HG02571 (cell line): Measurements from ENCODE around the gene RAPGEF2.

Source experiments
- ATAC-seq: cut with Tn5 transposase; IDR thresholded peaks from one replicate; pipeline ENCODE4 v1.9.1; 2021; ENCODE audit warnings: mild to moderate bottlenecking, moderate library complexity; ENCODE audit not compliant: unreplicated experiment

RAPGEF2 gene

DNA sequence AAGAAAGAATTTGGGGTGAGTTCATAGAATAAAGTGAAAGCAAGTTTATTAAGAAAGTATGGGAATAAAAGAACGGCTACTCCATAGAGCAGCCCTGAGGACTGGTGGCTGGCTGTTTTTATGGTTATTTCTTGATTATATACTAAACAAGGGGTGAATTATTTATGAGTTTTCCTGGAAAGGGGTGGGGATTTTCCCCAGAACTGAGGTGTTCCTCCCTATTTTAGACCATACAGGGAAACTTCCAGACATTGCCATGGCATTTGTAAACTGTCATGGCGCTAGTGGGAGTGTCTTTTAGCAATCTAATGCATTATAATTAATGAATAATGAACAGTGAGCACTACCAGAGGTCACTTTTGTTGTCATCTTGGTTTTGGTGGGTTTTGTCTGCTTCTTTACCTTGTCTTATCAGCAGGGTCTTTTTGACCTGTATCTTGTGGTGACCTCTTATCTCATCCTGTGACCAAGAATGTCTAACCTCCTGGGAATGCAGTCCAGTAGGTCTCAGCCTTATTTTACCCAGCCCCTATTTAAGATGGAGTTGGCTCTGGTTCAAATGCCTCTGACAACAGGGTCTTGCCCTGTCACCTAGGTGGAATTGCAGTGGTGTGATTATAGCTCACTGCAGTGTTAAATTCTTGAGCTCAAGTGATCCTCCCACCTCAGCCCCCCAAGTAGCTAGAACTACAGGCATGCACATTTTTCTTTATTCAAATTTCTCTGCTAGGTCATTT is 27.1 kb downstream of the RAPGEF2 start:
- ATAC-seq: no peak

GRCh38 chr4:159131564-159131963 is 28.7 kb downstream of the RAPGEF2 start:
- no peak for ATAC-seq

GRCh38 chr4:159134429-159134828 is 31.6 kb downstream of the RAPGEF2 start:
- ATAC-seq: no peak

DNA sequence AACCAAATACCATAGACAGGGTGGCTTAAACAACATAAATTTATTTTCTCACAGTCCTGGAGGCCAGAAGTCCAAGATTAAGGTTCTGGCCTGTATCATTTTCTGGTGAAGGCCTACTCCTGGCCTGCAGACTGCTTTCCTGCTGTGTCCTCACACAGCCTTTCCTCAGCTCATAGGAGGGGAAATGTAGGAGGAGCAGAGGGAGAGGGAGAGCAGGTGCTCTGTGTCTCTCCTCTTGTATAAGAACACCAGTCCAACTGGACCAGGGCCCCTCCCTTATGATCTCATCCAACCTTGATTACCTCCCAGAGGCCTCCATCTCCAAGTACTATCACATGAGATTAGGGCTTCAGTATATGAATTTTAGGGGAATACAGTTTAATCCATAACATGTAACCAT is 34.3 kb downstream of the RAPGEF2 start:
- no peak for ATAC-seq

DNA sequence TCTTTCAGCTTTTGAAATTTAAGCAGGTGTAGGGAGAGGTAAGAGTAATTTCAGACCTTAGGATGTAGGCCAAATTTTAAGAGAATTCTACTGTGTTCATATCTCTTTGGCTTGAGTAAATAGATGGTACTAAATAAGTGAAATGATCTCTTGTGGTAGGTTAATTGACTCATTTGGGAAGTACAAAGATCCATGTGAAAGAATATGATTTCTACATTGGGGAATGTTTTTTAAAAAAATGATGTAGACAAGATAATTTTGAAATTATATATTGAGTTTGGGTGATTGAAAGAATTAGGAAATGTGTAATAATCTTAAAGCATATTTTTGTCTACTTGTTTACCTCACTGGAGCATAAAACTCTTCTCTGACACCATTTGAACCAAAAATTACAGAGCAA is 35.6 kb downstream of the RAPGEF2 start:
- ATAC-seq: no peak

GRCh38 chr4:159141193-159141592 is 38.3 kb downstream of the RAPGEF2 start:
- no peak for ATAC-seq

DNA sequence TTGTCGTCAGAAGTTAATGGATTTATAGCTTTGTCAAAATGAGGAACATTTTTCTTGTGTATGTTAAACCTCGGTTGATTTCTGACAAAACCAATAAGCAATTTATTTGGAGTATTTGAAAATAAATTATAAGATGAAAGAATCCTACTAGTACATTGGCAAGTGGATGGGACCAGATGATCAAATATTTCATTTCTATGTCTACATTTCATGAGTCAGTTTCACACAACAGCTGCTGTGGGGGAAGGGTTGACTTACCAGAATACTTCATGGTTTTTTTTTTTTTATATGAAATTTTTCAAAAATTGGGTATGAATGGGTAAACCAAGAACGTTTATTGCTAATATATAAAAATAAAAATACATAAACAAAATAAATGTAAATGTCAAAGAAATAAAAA is 39.4 kb downstream of the RAPGEF2 start:
- no peak for ATAC-seq

- no peak for ATAC-seq
Observed at GRCh38 chr4:159142681-159143384, 40.0 kb downstream of the RAPGEF2 start.

- ATAC-seq: no peak
Observed at GRCh38 chr4:159143687-159144086, 40.8 kb downstream of the RAPGEF2 start.

GRCh38 chr4:159144112-159144694 is 41.3 kb downstream of the RAPGEF2 start:
- ATAC-seq: no peak

DNA sequence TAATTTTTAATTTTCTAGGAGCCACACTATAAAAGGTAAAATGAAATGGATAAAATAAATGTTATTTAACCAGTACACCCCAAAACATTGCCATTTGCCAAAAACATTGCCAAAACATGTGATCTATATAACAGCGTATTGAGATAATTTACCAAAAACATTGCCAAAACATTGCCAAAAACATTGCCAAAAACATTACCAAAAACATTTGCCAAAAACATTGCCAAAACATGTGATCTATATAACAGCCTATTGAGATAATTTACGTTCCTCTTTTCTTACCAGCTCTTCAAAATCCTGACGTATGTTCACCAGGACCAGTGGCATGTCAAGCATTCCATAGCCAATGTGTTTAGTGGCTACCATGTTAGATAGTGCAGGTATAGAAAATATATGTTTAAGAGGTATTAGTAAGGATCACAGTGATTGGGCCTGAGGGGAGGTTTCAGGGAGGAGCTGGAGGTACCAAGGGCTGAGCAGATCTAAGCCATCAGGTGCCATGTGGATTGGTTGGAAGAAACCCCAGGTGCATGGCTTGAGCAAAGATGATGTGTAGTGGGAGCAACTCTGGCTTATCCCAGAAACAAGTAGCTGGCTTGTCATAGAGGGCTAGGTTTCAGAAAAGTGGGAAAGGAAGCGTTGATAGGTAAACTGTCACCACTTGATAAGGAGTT is 42.6 kb downstream of the RAPGEF2 start:
- no peak for ATAC-seq

- no peak for ATAC-seq
Observed at GRCh38 chr4:159145992-159146330, 43.1 kb downstream of the RAPGEF2 start.

DNA sequence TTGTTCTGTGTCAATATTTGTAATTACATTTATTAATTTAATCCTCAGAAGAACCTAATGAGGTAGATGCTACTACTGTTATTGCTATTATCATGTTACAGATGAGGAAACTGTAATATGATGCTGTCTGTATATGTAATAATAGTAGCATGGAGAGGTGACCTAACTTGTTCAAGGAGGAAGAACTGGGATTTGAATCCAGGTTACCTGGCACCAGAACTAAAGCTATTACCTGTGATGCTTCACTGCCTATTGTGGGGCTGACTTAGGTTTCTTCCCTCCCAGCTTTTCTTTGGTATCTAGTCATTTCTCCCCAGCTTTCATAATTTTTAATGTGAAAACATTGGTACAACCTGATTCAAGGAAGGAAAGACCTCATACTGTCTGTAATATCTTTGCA is 43.6 kb downstream of the RAPGEF2 start:
- no peak for ATAC-seq

DNA sequence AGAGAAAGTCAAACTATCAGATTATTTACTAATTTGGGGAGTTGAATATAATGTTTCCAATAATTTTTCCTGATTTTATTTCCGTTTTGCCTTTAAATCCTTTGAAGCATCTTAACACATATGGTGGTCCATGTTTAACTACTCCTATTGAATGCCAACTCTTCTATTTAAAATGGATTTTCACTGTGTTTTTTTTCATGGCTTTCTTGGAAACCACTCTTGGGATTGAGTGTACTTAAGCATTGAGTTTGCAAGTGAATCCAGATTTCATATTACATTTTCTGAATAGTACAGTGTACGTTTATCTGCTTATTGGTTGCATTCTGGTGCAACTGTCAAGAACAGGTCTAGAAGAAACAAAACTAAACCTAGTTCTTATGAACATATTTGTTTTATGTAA is 45.6 kb downstream of the RAPGEF2 start:
- no peak for ATAC-seq

GRCh38 chr4:159149666-159150065 is 46.8 kb downstream of the RAPGEF2 start:
- ATAC-seq: no peak

GRCh38 chr4:159150396-159150795 is 47.5 kb downstream of the RAPGEF2 start:
- ATAC-seq: no peak

GRCh38 chr4:159150821-159151390 is 48.0 kb downstream of the RAPGEF2 start:
- ATAC-seq: peak; percentile 67

DNA sequence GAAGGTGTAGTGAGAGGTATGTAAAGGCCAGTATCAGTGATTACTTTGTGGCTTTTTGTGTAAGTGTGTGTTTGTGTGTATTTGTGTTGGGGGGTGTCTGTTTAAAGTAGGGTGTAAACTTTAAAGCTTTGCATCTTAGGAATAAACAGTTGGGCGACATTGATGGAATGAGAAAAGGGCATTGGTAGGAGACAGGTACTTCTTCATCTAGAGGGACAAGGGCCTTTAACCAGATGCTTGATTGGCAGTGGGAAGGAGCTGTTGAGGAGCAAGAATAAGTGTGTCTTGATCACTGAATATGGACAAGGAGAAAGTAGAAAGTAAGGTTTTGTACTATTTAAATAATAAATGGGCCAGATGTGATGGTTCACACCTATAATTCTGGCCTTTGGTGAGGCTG is 48.8 kb downstream of the RAPGEF2 start:
- ATAC-seq: no peak

DNA sequence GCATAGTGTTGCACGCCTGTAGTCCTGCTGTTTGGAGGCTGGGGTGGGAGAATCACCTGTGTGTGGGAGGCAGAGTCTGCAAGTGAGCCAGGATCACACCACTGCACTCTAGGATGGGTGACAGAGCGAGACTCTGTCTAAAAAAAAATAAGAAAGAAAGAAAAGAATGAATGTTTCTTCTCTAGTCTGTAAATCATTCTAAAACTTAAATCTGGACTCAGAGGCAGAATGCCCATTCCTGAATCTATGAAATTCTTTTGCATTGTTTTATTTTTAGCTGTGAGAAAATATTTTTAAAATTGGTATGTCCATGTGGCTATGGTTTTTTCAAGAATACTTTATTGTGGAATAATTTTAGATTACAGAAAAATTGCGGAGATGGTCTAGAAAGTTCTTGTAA is 49.3 kb downstream of the RAPGEF2 start:
- no peak for ATAC-seq

- no peak for ATAC-seq
Observed at GRCh38 chr4:159153669-159154068, 50.8 kb downstream of the RAPGEF2 start.

DNA sequence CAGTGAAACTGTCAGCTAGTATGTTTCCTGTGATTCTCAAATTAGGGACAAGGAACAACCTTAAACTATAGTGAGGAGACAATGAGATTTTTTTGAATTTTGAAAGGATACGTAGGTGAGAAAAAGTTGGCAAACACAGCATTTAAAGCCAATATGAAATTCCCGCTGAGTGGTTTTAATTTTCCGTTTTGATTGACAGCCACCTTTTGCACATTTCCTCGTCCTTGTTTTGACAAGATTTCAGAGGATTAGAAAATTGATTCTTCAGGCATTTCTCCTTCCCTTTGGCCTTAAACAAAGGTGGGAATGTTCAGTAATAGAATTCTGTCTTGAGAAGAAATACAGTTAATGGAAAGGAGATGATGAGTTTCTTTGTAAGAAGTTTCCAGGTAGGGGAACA is 52.2 kb downstream of the RAPGEF2 start:
- ATAC-seq: no peak
